Measurements from ENCODE around the gene GRIP2. TPM values are rescaled to one million over a fixed set of nuclear protein-coding genes. Genes with fewer than 3 reads are reported as not detected.

GRIP2 gene
- polyA plus RNA-seq, 1 donor from 2014 or later, result 8.6 TPM

DNA sequence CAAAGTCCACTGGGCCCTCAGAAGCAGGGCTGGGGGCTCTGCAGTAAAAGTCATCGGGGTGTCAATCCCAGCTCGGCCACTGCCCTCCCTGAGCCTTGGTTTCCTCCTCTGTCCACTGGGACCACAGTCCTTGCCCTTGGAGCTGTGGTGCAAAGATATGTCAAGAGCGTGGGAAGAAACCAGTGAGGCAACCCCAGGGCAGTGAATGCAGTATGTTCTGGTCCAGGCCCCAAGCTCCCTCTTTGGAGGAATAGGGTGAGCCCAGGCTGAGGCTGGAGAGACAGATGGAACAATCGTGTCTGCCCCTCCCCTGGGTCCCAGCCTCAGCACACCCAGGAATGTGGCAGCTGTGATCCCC, 779 bp downstream of the GRIP2 start:
- H3K27ac ChIP-seq (ENCODE audit: low read length), result no peak overlapping the region
- no peaks in the 10 kb centered on the region for H4K20me1 ChIP-seq (ENCODE audit: insufficient read depth)
- H2AFZ ChIP-seq (ENCODE audit: low read depth, low read length), result no peak overlapping the region
- no peaks in the 10 kb centered on the region for H3K9me3 ChIP-seq (ENCODE audit: low read length)
- no peaks in the 10 kb centered on the region for H3K27me3 ChIP-seq (ENCODE audit: insufficient read depth, low read depth, low read length)
- H3K9ac ChIP-seq (ENCODE audit: low read length), result no peak overlapping the region
- no peaks in the 10 kb centered on the region for H3K36me3 ChIP-seq (ENCODE audit: insufficient read depth, low read length)
- TF ChIP-seq TAF1 (IDR thresholded peaks at IDR 0.05; ENCODE audit: low read depth), result no peak
- no peak for TF ChIP-seq POLR2AphosphoS5 (IDR thresholded peaks at IDR 0.05)
- TF ChIP-seq, protein P1, sequence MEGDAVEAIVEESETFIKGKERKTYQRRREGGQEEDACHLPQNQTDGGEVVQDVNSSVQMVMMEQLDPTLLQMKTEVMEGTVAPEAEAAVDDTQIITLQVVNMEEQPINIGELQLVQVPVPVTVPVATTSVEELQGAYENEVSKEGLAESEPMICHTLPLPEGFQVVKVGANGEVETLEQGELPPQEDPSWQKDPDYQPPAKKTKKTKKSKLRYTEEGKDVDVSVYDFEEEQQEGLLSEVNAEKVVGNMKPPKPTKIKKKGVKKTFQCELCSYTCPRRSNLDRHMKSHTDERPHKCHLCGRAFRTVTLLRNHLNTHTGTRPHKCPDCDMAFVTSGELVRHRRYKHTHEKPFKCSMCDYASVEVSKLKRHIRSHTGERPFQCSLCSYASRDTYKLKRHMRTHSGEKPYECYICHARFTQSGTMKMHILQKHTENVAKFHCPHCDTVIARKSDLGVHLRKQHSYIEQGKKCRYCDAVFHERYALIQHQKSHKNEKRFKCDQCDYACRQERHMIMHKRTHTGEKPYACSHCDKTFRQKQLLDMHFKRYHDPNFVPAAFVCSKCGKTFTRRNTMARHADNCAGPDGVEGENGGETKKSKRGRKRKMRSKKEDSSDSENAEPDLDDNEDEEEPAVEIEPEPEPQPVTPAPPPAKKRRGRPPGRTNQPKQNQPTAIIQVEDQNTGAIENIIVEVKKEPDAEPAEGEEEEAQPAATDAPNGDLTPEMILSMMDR (IDR thresholded peaks at IDR 0.05; ENCODE audit: poor library complexity, severe bottlenecking), result no peak
- TF ChIP-seq, protein P2, sequence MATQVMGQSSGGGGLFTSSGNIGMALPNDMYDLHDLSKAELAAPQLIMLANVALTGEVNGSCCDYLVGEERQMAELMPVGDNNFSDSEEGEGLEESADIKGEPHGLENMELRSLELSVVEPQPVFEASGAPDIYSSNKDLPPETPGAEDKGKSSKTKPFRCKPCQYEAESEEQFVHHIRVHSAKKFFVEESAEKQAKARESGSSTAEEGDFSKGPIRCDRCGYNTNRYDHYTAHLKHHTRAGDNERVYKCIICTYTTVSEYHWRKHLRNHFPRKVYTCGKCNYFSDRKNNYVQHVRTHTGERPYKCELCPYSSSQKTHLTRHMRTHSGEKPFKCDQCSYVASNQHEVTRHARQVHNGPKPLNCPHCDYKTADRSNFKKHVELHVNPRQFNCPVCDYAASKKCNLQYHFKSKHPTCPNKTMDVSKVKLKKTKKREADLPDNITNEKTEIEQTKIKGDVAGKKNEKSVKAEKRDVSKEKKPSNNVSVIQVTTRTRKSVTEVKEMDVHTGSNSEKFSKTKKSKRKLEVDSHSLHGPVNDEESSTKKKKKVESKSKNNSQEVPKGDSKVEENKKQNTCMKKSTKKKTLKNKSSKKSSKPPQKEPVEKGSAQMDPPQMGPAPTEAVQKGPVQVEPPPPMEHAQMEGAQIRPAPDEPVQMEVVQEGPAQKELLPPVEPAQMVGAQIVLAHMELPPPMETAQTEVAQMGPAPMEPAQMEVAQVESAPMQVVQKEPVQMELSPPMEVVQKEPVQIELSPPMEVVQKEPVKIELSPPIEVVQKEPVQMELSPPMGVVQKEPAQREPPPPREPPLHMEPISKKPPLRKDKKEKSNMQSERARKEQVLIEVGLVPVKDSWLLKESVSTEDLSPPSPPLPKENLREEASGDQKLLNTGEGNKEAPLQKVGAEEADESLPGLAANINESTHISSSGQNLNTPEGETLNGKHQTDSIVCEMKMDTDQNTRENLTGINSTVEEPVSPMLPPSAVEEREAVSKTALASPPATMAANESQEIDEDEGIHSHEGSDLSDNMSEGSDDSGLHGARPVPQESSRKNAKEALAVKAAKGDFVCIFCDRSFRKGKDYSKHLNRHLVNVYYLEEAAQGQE (IDR thresholded peaks at IDR 0.05; ENCODE audit: borderline replicate concordance), result no peak
- no peak for TF ChIP-seq SMC3 (conservative IDR thresholded peaks at IDR 0.05; ENCODE audit: poor library complexity)
- TF ChIP-seq RAD21 (conservative IDR thresholded peaks at IDR 0.05), result no peak
- no peak for TF ChIP-seq EZH2 (IDR thresholded peaks at IDR 0.05; ENCODE audit: borderline replicate concordance, insufficient read depth, low read length, poor library complexity, severe bottlenecking)
- TF ChIP-seq EP300 (conservative IDR thresholded peaks at IDR 0.05; ENCODE audit: poor library complexity, severe bottlenecking), result no peak
- no peak for TF ChIP-seq MXI1 (conservative IDR thresholded peaks at IDR 0.05; ENCODE audit: poor library complexity, severe bottlenecking)
- H3K4me2 ChIP-seq (ENCODE audit: low read length), result no peak overlapping the region
- H3K79me2 ChIP-seq (replicated peaks; ENCODE audit: insufficient read depth, low read length), result no peaks in the 10 kb centered on the region
- no peaks in the 10 kb centered on the region for H3K9me2 ChIP-seq (ENCODE audit: insufficient read depth, low read length)
- no peak overlapping the region for H3K4me3 ChIP-seq (ENCODE audit: low read length)
- peaks cover 5% of the 10 kb centered on the region for H3F3A ChIP-seq (ENCODE audit: insufficient read depth, low read length, poor library complexity, severe bottlenecking)

DNA sequence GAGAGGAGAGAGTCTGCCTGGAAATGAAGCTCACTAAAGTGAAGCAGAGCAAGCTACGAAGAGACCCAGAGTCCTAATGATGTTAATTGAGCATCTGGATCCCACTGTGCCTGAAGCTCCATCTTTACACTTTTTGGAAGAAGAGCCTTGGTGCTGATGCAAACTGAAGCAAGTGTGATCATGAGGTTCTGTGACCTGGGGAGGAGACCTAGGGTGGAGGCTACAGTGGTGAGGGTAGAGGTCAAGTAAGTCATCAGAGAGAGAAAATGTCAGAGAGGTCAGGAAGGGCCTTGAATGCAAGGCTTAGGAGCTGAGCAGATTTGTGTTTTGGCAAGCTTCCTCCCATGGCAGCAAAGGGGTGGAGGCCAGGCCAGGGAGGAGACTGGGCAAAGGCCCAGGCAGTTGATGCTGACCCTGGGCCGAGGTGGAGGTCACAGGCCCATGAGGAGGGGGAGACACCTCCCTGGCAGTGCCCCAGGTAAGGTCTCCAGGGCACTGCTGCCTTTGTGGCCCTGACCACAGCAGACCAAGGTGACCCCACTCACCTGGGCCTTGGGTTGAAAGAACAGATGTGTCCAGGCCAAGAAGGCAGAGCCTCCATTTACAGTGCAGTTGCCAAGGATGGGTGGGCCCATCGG, 1.6 kb downstream of the GRIP2 start:
- Histone ChIP-seq H3K9me2 (ENCODE audit: insufficient read depth, low read length) (no peaks in the 10 kb centered on the region), H2AFZ (ENCODE audit: low read depth, low read length) (no peak overlapping the region), H3K4me2 (ENCODE audit: low read length) (no peak overlapping the region)

More for the DNA sequence above, 1.6 kb downstream of the GRIP2 start:
- Histone ChIP-seq H4K20me1 (ENCODE audit: insufficient read depth) (no peaks in the 10 kb centered on the region), H3F3A (ENCODE audit: insufficient read depth, low read length, poor library complexity, severe bottlenecking) (peaks cover 10% of the 10 kb centered on the region), H3K27ac (ENCODE audit: low read length) (no peak overlapping the region), H3K36me3 (ENCODE audit: insufficient read depth, low read length) (no peaks in the 10 kb centered on the region), H3K9ac (ENCODE audit: low read length) (no peak overlapping the region), H3K27me3 (ENCODE audit: insufficient read depth, low read depth, low read length) (no peaks in the 10 kb centered on the region), H3K4me3 (ENCODE audit: low read length) (no peak overlapping the region), H3K9me3 (ENCODE audit: low read length) (no peaks in the 10 kb centered on the region), H3K79me2 (replicated peaks; ENCODE audit: insufficient read depth, low read length) (no peaks in the 10 kb centered on the region)
- TF ChIP-seq POLR2AphosphoS5 (IDR thresholded peaks at IDR 0.05) (no peak), MXI1 (conservative IDR thresholded peaks at IDR 0.05; ENCODE audit: poor library complexity, severe bottlenecking) (no peak), RAD21 (conservative IDR thresholded peaks at IDR 0.05) (no peak), EP300 (conservative IDR thresholded peaks at IDR 0.05; ENCODE audit: poor library complexity, severe bottlenecking) (no peak), EZH2 (IDR thresholded peaks at IDR 0.05; ENCODE audit: borderline replicate concordance, insufficient read depth, low read length, poor library complexity, severe bottlenecking) (no peak), TAF1 (IDR thresholded peaks at IDR 0.05; ENCODE audit: low read depth) (no peak), SMC3 (conservative IDR thresholded peaks at IDR 0.05; ENCODE audit: poor library complexity) (no peak)
- TF ChIP-seq, protein P2 (IDR thresholded peaks at IDR 0.05; ENCODE audit: borderline replicate concordance), result no peak
- TF ChIP-seq, protein P1 (IDR thresholded peaks at IDR 0.05; ENCODE audit: poor library complexity, severe bottlenecking), result no peak
